Stimulated activated CD8-positive, alpha-beta memory T cell treated with anti-CD3 and anti-CD28 coated beads, Interleukin-4, amount 100 ng/mL, for 1 hour (primary cell): ENCODE data around the gene ZNF195.
"Not testable (repeated sequence)": the region's sequence is repeated elsewhere in the genome, so short reads cannot be mapped to it uniquely, and the experiment has no call there.

Experiments used
- DNase-seq, 2 donors: peaks; one replicate each; pipeline ENCODE4 v3.0.0-alpha.2; 2020; ENCODE audit warnings: low read depth in 2 of 2, low spot score in 1 of 2

ZNF195 gene

DNA sequence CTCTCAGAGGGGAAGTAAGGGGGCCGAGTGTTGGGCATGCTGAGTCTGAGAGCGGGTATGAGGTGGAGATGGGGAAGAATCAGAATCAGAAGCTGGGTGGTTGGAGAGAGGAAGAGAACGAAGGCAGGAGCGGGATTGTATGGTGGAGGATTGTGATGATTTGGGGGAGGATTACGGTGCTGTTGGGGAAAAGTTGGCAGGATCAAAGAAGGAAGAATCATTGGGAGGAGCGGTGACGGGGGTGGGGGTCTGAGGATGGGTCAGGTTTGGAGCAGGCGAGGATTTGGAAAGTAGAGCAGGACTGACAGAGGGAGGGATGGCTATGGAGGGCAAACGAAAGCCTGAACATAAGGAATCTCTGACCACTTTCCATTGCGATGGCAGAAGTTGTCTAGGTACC, 22.1 kb downstream of the ZNF195 start:
- DNase-seq: no peak

DNA sequence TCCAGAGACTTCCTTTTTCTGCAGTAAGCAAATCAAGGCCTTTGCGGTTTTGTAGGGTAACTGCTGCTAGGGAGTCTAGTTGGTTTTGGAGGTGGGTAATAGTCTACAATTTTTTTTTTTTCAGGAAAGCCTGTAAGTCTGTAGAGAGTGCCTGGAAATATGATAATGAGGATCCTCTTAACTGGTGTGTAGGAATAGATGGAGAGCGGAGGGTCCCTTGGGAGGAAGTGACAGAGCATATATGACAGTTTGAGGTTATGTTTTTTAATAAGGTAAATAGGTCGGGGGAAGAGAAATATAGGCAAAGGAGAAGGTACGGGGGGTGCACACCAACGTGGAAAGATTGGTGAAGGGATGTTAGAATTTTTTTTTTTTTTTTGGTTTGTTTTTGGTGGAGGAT, 25.9 kb downstream of the ZNF195 start:
- no peak for DNase-seq

DNA sequence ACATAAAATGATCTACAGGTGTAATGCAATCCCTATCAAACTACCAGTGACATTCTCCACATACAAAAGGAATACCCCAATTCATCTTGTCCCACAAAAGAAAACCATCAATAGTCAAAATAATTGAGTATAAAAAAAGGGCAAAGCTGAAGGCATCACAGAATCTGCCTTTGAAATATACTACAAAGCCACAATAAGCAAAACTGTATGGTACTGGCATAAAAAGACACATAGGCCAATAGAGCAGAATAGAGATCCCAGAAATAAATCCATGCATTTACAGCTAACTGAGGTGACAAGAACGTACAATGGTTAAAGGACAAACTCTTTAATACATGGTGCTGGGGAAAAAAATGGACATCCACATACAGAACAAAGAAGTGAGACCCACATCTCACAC, 31.8 kb downstream of the ZNF195 start:
- DNase-seq: no peak

DNA sequence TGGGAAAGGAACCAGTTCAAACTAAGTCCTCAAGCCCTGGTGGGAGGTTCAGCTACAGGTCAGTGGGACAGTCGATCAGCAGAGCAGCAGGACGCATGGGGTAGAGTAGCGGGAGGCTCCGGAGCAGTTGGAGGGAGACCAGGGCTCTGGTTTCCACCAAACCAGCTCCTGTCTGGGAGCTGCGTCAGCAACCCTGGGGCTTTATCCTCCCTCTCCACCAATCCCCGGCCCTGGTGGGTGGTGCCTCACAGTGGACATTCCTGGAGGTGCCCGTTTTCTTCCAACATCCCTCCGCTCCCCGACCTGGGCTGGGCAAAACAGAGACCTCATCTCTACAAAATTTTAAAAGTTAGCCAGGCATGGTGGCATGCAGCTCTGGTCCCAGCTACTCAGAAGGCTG, 32.4 kb downstream of the ZNF195 start:
- no peak for DNase-seq

DNA sequence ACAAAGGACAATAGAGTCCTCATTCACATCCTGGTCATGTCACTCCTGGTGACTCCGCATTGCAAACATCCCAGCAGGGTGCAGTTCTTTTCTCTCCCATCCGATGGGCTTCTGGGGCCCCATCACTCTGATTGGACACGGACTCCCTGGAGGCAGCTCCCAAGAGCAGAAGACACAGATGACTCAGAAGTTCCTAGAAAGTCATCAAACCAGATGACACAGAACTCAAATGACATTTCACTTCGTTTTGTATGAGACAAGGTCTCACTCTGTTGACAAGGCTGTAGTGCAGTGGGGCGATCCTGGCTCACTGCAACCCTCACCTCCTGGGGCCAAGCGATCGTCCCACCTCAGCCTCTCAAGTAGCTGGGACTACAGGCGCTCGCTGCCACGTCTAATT, 33.2 kb downstream of the ZNF195 start:
- DNase-seq: no peak

DNA sequence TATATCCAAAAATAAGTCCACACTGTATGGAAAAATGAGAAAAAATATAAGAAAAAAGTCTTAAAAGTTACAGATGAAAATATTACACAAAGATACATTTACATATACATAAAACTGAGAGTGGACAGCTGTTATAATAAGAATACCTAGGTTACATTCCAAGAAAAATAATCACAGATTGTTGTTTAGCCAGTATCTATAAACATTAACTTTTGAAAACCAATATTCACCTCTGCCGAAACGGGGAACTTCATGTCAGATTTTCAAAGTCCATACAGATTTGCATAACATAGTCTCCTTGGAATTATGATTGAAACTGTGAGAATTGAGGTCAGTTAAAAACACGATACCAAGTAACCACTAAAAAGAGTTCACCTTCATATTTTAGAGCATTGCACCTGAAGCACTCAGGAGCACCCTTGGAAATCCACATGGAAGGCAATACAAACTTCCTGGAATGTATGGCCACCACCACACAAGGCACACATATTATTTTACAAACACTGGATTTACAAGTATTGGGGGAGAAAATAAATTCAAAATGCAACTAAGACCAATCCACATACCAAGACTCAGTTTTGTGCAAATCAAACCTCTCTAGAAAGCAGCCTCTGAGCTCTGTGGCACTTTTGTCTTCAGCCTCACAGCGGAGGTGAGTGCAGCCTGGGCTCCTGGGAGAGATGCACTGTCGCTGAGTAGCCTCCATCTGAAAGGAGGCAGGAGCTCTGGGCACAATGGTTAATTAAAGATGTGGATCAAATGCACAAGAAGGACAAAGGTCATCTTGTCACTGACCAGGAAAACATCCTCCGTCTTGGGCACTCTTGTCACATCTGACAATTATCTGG, 34.4 kb downstream of the ZNF195 start:
- no peak for DNase-seq

DNA sequence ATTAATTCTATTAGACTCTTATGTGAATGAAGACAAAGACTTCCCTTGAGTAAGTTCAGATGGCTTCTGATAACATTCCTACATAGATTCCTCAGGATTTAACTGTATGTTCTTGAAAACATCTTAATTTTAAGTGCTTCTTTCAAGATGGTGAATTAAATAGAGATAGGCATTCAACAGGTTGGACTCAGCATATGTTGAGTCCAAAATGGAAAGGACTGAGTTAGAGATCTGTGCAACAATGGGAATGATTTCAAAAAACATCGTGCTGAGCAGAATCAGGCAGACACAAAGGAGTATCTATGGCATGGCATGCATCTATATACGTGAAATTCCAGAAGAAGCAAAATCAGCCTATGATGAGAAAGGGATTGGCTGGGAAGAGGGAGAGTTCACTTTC, 36.2 kb downstream of the ZNF195 start:
- no peak for DNase-seq

DNA sequence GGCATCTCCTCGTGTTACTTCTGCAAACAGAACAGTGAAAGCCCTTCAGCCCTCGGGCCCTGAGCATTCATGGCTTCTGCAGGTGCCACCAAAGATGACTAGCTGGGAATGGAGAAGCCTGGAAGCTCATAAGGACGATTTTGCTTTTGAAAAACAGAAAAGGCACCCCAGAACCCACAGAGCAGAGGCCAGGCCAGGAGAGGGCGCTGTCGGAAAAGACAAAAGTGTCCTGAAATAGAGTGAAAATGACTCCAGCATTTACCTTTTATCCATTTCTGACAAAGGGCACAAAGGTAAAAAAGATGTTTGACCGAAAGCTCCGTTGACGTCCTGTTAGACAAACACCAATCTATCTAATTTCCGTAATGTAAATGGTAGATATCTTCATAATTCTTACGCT, 37.6 kb downstream of the ZNF195 start:
- peak in 1 of 2 donors; percentile 52 for DNase-seq

DNA sequence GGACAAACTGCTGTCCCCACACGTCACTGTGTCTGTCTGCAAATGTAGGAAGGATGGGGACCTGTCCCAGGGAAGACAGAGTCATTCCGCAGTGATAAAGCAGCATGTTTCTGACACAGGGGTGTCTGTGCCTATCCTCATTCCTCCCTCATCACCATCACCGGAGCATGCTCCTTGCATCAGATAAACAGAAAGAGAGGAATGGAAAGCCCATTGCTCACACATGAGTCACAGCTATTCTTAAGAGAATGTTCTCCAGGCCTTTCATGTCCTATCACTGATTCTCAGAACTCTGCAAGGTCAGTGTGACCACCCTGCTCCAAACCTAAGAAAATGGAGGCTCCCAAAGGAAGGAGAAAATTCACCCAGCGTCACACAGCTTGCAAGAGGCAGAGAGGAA, 38.9 kb downstream of the ZNF195 start:
- DNase-seq: no peak

DNA sequence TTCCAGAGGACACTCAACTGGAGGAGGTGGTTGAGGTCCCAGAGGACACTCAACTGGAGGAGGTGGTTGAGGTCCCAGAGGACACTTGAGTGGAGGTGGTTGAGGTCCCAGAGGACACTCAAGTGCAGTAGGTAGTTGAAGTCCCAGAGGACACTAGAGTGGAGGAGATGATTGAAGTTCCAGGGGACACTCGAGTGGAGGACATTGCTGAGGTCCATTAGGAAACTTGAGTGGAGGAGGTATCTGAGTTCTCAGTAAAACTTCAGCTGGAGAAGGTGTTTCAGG, 39.7 kb downstream of the ZNF195 start:
- DNase-seq: no peak

DNA sequence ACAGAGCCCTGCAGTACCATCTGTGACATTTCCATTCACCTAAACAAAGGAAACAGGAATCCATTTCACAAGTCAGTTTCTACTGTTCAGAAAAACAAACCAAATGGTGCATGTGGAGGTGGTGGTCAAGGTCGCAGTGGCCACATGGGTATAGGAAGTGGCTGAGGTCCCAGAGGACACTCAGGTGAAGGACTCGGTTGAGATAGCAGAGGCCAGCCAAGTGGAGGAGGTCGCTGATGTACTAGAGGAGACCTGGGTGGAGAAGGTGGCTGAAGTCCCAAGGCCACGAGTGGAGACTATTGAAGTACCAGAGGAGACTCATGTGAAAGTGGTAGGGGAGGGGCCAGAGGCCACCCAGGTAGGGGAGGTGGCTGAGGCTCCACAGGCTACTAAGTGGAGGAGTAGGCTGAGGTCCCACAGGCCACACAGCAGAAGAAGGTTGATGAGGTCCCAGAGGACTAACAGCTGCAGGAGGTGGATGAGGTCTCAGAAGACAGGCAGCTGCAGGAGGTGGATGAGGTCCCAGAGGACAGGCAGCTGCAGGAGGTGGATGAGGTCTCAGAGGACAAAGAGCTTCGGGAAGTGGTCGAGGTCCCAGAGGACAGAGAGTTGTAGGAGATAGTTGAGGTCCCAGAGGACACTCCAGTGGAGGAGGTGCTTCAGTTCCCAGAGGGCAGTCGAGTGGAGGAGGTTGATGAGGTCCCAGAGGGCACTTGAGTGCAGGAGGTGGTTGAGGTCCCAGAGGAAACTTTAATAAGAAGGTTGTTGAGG, 40.2 kb downstream of the ZNF195 start:
- no peak for DNase-seq

DNA sequence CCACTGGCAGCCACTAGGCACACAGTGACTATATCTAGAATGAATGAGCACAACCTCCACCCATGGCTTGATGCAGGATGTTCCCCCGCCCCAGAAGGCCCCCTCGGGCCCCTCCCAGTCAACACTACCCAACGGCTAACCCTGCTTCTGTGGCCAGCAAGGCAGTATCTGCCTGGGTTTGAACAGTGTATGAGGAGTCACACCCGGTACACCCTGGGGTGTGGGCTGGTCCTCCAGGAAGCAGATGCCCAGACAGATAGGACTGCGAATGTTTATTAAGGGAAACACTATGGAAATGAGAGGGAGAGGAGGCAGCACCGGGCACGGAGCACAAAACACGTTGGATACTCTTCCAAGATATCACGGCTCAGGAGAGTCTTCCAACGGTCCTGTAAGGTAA, 42.5 kb downstream of the ZNF195 start:
- not testable (repeated sequence) for DNase-seq

DNA sequence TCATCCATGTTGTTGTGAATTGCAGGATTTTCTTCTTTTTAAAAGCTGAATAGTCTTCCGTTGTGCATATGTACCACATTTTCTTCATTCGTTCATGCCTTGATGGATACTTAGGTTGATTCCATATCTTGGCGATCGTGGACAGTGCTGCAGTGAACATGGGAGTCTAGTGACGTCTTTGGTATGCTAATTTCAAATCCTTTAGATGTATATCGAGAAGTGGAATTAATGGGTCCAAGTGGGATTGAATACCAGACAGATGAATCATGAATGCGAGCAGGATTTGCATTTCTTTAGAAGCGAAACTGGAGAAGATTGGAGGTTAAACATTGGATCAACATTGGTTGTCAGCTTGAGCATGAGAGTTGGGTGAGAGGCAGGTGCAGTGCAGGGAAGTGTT, 45.8 kb downstream of the ZNF195 start:
- not testable (repeated sequence) for DNase-seq

DNA sequence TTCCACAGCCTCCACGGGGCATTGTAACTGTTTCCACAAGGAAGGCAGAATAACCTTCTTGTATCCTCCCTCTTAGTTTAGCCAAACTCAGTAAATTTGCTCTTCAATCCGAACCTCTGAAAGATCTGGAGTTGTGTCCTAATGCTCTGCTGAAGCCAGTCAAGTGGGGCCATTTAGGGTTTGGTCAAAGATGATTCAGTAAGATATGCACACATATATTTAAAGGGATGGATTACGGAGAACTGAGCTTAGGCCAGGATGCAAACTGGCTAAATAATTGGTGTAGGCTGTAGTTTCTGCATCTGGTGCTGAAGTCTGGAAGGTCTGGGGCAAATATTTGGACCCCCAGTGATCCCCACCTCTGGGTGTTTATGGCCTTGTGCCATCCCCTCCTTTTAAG, 47.9 kb downstream of the ZNF195 start:
- DNase-seq: not testable (repeated sequence)

DNA sequence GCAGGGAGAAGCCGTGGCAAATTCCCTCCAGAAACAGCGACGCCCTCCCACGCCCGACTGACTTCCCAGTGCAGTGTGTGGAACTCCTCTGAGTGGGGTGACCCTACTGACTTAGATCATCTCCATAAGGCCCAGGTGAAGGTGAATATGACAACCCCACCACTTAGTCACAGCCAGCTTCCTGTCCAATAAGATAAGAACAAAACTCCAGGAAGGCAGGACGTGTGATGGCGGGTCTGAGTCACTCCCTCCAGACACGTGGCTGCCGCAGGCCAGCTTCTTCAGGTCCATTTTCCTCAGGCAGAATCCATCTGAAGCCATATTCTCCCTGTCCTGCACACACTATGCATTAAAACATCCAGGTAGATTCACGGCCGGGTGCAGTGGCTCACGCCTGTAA, 48.9 kb downstream of the ZNF195 start:
- not testable (repeated sequence) for DNase-seq

DNA sequence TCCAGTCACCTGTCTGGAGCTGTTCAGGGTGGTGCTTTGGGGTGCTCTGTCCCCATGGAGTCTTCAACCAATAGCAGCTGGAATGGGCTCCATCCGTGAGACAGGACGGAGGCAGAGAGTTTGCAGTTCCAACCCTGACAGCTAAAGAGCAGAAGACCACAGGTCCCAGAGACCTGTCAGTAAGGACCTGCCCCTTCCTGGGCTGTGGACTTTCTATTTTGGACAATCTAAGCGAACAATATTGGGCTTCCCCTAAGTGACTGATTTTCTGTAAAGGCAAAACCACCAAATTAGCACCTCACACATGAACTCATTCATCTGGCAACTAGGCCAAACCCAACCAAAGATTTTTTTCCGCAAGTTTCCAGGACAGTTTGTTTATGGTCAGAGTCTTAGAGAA, 50.4 kb downstream of the ZNF195 start:
- DNase-seq: not testable (repeated sequence)

DNA sequence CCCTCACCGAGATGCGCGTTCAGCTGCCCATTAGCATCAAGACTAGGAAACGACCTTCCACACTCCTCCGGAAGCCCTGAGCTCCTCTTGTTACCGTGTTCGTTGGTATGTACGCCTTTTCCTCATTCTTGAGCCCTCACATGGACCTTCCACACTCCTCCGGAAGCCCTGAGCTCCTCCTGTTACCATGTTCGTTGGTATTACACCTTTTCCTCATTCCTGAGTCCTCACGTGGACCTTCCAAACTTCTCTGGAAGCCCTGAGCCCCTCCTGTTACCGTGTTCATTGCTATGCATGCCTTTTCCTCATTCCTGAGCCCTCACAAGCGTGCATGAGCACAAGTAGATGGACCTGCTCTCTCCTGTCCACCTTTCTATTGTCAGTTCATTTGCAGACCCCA, 52.5 kb downstream of the ZNF195 start:
- not testable (repeated sequence) for DNase-seq

DNA sequence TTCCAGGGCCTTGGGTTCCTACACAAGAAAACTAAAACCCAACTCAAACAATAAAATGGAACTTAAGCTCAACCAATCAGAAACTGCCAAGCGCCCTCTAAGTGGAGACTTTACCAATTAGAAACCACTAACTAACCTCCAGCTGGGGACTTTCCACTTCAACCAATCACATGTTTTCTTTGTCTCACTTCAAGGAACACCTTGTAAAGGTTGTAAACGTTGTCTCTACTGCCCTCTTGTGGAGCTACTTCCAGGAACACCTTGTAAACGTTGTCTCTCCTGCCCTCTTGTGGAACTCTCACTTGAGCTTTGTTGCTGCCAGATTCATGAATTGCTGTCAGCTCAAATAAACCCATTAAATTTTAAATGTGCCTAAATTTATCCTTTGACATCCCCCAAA, 54.2 kb downstream of the ZNF195 start:
- DNase-seq: not testable (repeated sequence)
